Spinal cord (tissue), 10 donors: ENCODE data around the gene MRPS6. TPM values are rescaled to one million over a fixed set of nuclear protein-coding genes. Genes with fewer than 3 reads are reported as not detected.
A peak's percentile ranks its signal among the peaks of the same experiment; 100 is the strongest.

Source experiments
- DNase-seq, 6 donors: peaks; one replicate each; pipeline versions ENCODE4 v3.0.0 to v3.0.0-alpha.2; 2013 to 2015; ENCODE audit warnings: low spot score in 6 of 6, low read depth in 4 of 6
- H3K27ac ChIP-seq: one replicate; pipeline ENCODE4 v1.5.1; 2013; ENCODE audit warnings: low read depth, low read length, control low read depth
- H3K27me3 ChIP-seq: one replicate; pipeline ENCODE4 v1.6.1; 2013; ENCODE audit warnings: low read length; ENCODE audit not compliant: control insufficient read depth, insufficient read depth
- H3K36me3 ChIP-seq: one replicate; pipeline ENCODE4 v1.6.1; 2013; ENCODE audit warnings: low read length; ENCODE audit not compliant: control insufficient read depth, insufficient read depth
- H3K4me1 ChIP-seq: one replicate; pipeline ENCODE4 v1.6.1; 2013; ENCODE audit warnings: low read length; ENCODE audit not compliant: control insufficient read depth, insufficient read depth
- H3K4me3 ChIP-seq: one replicate; pipeline ENCODE4 v1.5.1; 2013; ENCODE audit warnings: low read depth, low read length, control low read depth
- H3K9me3 ChIP-seq: one replicate; pipeline ENCODE4 v1.6.1; 2013; ENCODE audit warnings: low read length; ENCODE audit not compliant: control insufficient read depth, insufficient read depth
- WGBS: methylation state at CpG from one replicate; pipeline ENCODE4 v1.1.5; 2013; ENCODE audit warnings: missing lambda C conversion rate; ENCODE audit not compliant: insufficient coverage; 5-methylcytosine and 5-hydroxymethylcytosine counted together
- polyA plus RNA-seq, 2 donors: library from polyadenylated mRNA; unstranded; fragments of 120-200 nt; gene quantifications; one replicate each; pipeline ENCODE4 v1.2.1, GENCODE V29; 2013; ENCODE audit not compliant: insufficient read length in 2 of 2
- total RNA-seq, 2 donors: library from RNA; depleted of rRNA in 1 of 2; stranded (reverse); fragments of 120-200 nt in 1 of 2; fragments of >200 nt in 1 of 2; gene quantifications; one replicate each; pipeline versions ENCODE4 v1.2.3 to v1.2.4, GENCODE V29; 2013 to 2014
- donor health status: healthy.

MRPS6 gene
- total and polyA plus RNA-seq, 4 donors, result 30.5 to 111 (median 74.0) TPM

- peaks cover 7% of the 10 kb centered on the region for H3K36me3 ChIP-seq
- no peaks in the 10 kb centered on the region for H3K27me3 ChIP-seq
- H3K4me3 ChIP-seq, result no peak overlapping the region
- peak in 1 of 6 donors; percentile 40 for DNase-seq
- no peaks in the 10 kb centered on the region for H3K9me3 ChIP-seq
- H3K27ac ChIP-seq, result no peak overlapping the region
- no CpG with 5 or more reads among the region's 2 CpGs for WGBS
- no peaks in the 10 kb centered on the region for H3K4me1 ChIP-seq
Measured at GRCh38 chr21:34091607-34092006, 18.2 kb downstream of the MRPS6 start.

GRCh38 chr21:34092262-34092921, 19.0 kb downstream of the MRPS6 start:
- peaks cover 7% of the 10 kb centered on the region for H3K36me3 ChIP-seq
- WGBS, result 80% methylated on average over 1 of the region's 6 CpGs

DNA sequence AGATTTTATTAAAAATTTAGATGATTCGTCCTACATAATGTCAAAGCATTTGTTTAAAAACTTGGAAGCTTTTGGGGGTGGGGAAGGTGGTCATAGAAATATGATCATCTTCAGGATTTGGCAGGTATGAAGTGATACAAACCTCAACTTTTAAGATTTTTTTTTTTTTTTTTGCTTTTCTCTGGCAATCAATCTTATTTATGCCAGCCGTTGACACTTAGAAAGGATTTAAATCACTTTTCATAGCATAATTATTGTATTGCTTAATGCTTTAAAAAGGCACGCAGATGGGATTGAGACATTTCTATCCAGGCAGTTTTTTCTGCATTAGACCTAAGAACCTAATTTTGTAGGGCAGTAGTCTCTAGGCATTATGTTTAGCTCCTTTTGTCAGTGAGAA, 19.7 kb downstream of the MRPS6 start:
- DNase-seq, result no peak
- Histone ChIP-seq H3K9me3 (no peaks in the 10 kb centered on the region), H3K27ac (no peak overlapping the region), H3K36me3 (peaks cover 7% of the 10 kb centered on the region), H3K4me1 (no peaks in the 10 kb centered on the region), H3K27me3 (no peaks in the 10 kb centered on the region), H3K4me3 (no peak overlapping the region)
- no CpG with 5 or more reads among the region's 3 CpGs for WGBS

More at GRCh38 chr21:34092262-34092921, 19.0 kb downstream of the MRPS6 start:
- H3K4me3 ChIP-seq, result no peak overlapping the region
- DNase-seq, result no peak
- no peaks in the 10 kb centered on the region for H3K9me3 ChIP-seq
- no peaks in the 10 kb centered on the region for H3K4me1 ChIP-seq
- no peak overlapping the region for H3K27ac ChIP-seq
- H3K27me3 ChIP-seq, result no peaks in the 10 kb centered on the region

GRCh38 chr21:34094949-34095348, 21.6 kb downstream of the MRPS6 start:
- Histone ChIP-seq H3K27me3 (no peaks in the 10 kb centered on the region), H3K4me3 (no peak overlapping the region), H3K9me3 (no peaks in the 10 kb centered on the region), H3K4me1 (no peaks in the 10 kb centered on the region), H3K36me3 (peaks cover 7% of the 10 kb centered on the region), H3K27ac (no peak overlapping the region)
- DNase-seq, result no peak
- WGBS, result 97% methylated on average over 5 of the region's 7 CpGs

DNA sequence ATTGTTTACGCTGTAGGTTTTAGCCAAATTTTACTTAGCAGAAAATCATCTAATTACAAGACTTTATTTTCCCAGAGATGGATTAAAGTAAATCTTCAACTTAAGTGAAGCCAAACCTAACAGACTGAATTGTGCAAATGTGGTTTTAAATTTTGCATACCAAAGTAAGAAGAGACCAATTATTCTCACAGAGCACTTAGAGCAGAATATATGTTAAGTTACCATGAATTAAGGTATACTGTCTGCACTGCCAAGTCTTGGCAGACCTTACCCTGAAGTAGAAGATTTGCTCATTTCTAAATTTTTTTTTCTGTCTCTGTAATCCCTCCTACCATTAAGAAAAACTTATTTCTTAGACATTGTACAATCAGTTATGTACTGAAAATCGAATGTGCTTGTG, 24.1 kb downstream of the MRPS6 start:
- no peak overlapping the region for H3K27ac ChIP-seq
- peaks cover 7% of the 10 kb centered on the region for H3K36me3 ChIP-seq
- no peak overlapping the region for H3K4me3 ChIP-seq
- no peaks in the 10 kb centered on the region for H3K4me1 ChIP-seq
- no peaks in the 10 kb centered on the region for H3K9me3 ChIP-seq
- WGBS, result no CpG with 5 or more reads among the region's 2 CpGs
- DNase-seq, result no peak
- no peaks in the 10 kb centered on the region for H3K27me3 ChIP-seq

- H3K9me3 ChIP-seq, result no peaks in the 10 kb centered on the region
- H3K4me3 ChIP-seq, result no peak overlapping the region
- no peaks in the 10 kb centered on the region for H3K27me3 ChIP-seq
- H3K36me3 ChIP-seq, result peaks cover 7% of the 10 kb centered on the region
- no peak for DNase-seq
- WGBS, result no CpG with 5 or more reads among the region's 2 CpGs
- no peaks in the 10 kb centered on the region for H3K4me1 ChIP-seq
- no peak overlapping the region for H3K27ac ChIP-seq
Measured at GRCh38 chr21:34100337-34100736, 27.0 kb downstream of the MRPS6 start.

- Histone ChIP-seq H3K36me3 (peaks cover 7% of the 10 kb centered on the region), H3K9me3 (no peaks in the 10 kb centered on the region), H3K27me3 (no peaks in the 10 kb centered on the region), H3K4me1 (no peaks in the 10 kb centered on the region), H3K4me3 (no peak overlapping the region), H3K27ac (no peak overlapping the region)
- 14% methylated on average over 1 of the region's 4 CpGs for WGBS
- no peak for DNase-seq
Measured at GRCh38 chr21:34100790-34101189, 27.4 kb downstream of the MRPS6 start.

DNA sequence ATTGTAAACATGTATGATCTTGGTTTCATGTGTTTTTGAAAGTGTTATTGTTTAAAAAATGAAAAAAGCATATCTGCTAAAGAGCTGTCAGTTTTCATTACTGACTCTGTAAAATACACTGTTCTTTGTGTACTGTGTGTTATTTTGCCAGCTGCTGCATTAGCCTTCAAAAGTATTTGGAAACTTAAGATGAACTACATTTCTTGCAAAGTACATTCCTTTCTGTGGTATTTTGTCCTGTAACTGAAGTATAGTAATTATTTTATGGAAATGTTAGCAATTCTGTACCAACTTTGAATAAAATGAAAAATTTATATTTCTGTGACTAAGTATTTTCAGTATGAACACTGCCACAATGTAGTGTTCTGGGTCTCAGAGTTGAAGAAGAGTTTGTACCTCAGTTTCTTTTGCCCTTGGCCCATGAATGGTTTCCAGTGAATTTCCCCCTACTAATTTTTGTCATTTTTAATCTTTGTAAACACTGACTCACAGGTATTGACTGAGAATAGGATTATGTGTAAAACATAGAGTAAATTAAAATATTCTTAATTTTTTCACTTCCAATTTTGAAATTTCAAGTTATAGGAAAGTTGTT, 32.7 kb downstream of the MRPS6 start:
- Histone ChIP-seq H3K4me3 (no peak overlapping the region), H3K27ac (no peak overlapping the region), H3K4me1 (no peaks in the 10 kb centered on the region), H3K9me3 (no peaks in the 10 kb centered on the region), H3K36me3 (no peaks in the 10 kb centered on the region), H3K27me3 (no peaks in the 10 kb centered on the region)
- no peak for DNase-seq

- Histone ChIP-seq H3K27me3 (no peaks in the 10 kb centered on the region), H3K4me1 (no peaks in the 10 kb centered on the region), H3K9me3 (no peaks in the 10 kb centered on the region), H3K36me3 (no peaks in the 10 kb centered on the region), H3K27ac (no peak overlapping the region), H3K4me3 (no peak overlapping the region)
- WGBS, result 56% methylated on average over 1 of the region's 1 CpG
- no peak for DNase-seq
Measured at GRCh38 chr21:34107606-34108005, 34.2 kb downstream of the MRPS6 start.

GRCh38 chr21:34109075-34109474, 35.7 kb downstream of the MRPS6 start:
- no peaks in the 10 kb centered on the region for H3K27me3 ChIP-seq
- DNase-seq, result no peak
- H3K4me1 ChIP-seq, result no peaks in the 10 kb centered on the region
- no peak overlapping the region for H3K27ac ChIP-seq
- H3K9me3 ChIP-seq, result no peaks in the 10 kb centered on the region
- WGBS, result 94% methylated on average over 4 of the region's 7 CpGs
- no peaks in the 10 kb centered on the region for H3K36me3 ChIP-seq
- H3K4me3 ChIP-seq, result no peak overlapping the region
